ENCODE results near the gene EIF1AD.

- no peak for TF ChIP-seq CTCF (IDR thresholded peaks at IDR 0.05)
- TF ChIP-seq POLR2AphosphoS5 (IDR thresholded peaks at IDR 0.05): no peak
- TF ChIP-seq EP300 (IDR thresholded peaks at IDR 0.05): no peak
Observed at GRCh38 chr11:66042227-66042995, 40.5 kb upstream of the EIF1AD start.
